HG03095 (cell line): ENCODE results near the gene DNAJC15.

Experiments
- ATAC-seq: cut with Tn5 transposase; IDR thresholded peaks from one replicate; pipeline ENCODE4 v1.9.1; 2021; ENCODE audit warnings: moderate library complexity; ENCODE audit not compliant: unreplicated experiment

DNAJC15 gene

GRCh38 chr13:43003729-43004128, 19.7 kb upstream of the DNAJC15 start:
- ATAC-seq = no peak

- ATAC-seq = no peak
These were observed 17.7 kb upstream of the DNAJC15 start for GRCh38 chr13:43005460-43006236.

- no peak for ATAC-seq
These were observed 16.3 kb upstream of the DNAJC15 start for GRCh38 chr13:43006893-43007631.

GRCh38 chr13:43008596-43008995, 14.8 kb upstream of the DNAJC15 start:
- no peak for ATAC-seq

GRCh38 chr13:43009506-43009905, 13.9 kb upstream of the DNAJC15 start:
- no peak for ATAC-seq

- ATAC-seq = no peak
These were observed 9.2 kb upstream of the DNAJC15 start for GRCh38 chr13:43014162-43014561.

GRCh38 chr13:43016226-43016625, 7.2 kb upstream of the DNAJC15 start:
- ATAC-seq = no peak

- ATAC-seq = no peak
These were observed 3.6 kb upstream of the DNAJC15 start for GRCh38 chr13:43019811-43020210.

GRCh38 chr13:43020794-43021193, 2.6 kb upstream of the DNAJC15 start:
- ATAC-seq = no peak

GRCh38 chr13:43021926-43022670, 1.3 kb upstream of the DNAJC15 start:
- no peak for ATAC-seq

- no peak for ATAC-seq
These were observed 475 bp upstream of the DNAJC15 start for GRCh38 chr13:43022934-43023288.

GRCh38 chr13:43026262-43026661, 2.9 kb downstream of the DNAJC15 start:
- no peak for ATAC-seq

GRCh38 chr13:43030548-43030947, 7.2 kb downstream of the DNAJC15 start:
- peak; percentile 63 for ATAC-seq

- no peak for ATAC-seq
These were observed 8.5 kb downstream of the DNAJC15 start for GRCh38 chr13:43031881-43032280.

GRCh38 chr13:43033038-43033437, 9.7 kb downstream of the DNAJC15 start:
- no peak for ATAC-seq

- no peak for ATAC-seq
These were observed 13.2 kb downstream of the DNAJC15 start for GRCh38 chr13:43036351-43037250.

- no peak for ATAC-seq
These were observed 16.6 kb downstream of the DNAJC15 start for GRCh38 chr13:43039966-43040365.

- peak; percentile 13 for ATAC-seq
These were observed 17.4 kb downstream of the DNAJC15 start for GRCh38 chr13:43040581-43041368.

GRCh38 chr13:43041369-43041921, 18.1 kb downstream of the DNAJC15 start:
- ATAC-seq = peak; percentile 58
